ENCODE measurements around the gene ZNF230. TPM values are rescaled to one million over a fixed set of nuclear protein-coding genes. Genes with fewer than 3 reads are reported as not detected.

The ZNF230 gene
- total and polyA plus RNA-seq, 4 donors, result 1.7 to 7.3 (median 4.9) TPM

DNA sequence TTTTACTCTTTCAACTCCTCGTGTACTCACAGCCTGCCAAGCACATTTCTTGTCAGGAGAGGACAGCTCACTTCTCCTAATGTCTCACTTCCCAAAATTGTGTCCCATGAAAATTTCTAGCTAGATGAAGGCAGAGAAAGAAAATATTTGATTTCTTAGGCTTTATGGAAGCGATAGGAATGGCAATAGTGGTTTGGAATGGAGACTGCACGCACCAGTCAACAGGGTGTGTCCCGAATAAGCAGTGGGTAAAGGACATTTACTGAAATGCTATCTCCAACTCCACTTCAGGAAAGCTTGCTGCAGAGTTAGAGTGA lies 22.1 kb downstream of the ZNF230 start:
- ATAC-seq (ENCODE audit: insufficient read depth, low FRiP score) (no peak), DNase-seq (no peak)
- H3K36me3 ChIP-seq (ENCODE audit: control insufficient read depth in 4 of 4, insufficient read depth in 4 of 4, low read length in 4 of 4), result peaks cover 12 to 32% (median 28%) of the 10 kb centered on the region in 4 donors
- peaks cover 0 to 8% (median 0%) of the 10 kb centered on the region in 5 donors for H3K4me1 ChIP-seq (ENCODE audit: control insufficient read depth in 5 of 5, insufficient read depth in 5 of 5, low read length in 5 of 5)
- H3K9me3 ChIP-seq (ENCODE audit: control insufficient read depth in 4 of 4, insufficient read depth in 3 of 4, low read length in 3 of 4), result peaks cover 3 to 21% (median 14%) of the 10 kb centered on the region in 4 donors
- TF ChIP-seq, protein P1, sequence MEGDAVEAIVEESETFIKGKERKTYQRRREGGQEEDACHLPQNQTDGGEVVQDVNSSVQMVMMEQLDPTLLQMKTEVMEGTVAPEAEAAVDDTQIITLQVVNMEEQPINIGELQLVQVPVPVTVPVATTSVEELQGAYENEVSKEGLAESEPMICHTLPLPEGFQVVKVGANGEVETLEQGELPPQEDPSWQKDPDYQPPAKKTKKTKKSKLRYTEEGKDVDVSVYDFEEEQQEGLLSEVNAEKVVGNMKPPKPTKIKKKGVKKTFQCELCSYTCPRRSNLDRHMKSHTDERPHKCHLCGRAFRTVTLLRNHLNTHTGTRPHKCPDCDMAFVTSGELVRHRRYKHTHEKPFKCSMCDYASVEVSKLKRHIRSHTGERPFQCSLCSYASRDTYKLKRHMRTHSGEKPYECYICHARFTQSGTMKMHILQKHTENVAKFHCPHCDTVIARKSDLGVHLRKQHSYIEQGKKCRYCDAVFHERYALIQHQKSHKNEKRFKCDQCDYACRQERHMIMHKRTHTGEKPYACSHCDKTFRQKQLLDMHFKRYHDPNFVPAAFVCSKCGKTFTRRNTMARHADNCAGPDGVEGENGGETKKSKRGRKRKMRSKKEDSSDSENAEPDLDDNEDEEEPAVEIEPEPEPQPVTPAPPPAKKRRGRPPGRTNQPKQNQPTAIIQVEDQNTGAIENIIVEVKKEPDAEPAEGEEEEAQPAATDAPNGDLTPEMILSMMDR (IDR thresholded peaks at IDR 0.05; ENCODE audit: control extremely low read depth, extremely low read depth), result no peak
- 48 to 49% methylated on average over 4 of the region's 4 CpGs for WGBS, 2 donors
- H3K4me3 ChIP-seq, result peak overlapping the region; percentile 80
- H3K27ac ChIP-seq (ENCODE audit: low read depth in 1 of 2, low read length in 1 of 2), result no peak overlapping the region
- peak overlapping the region; percentile 79 to 92 for H3K9ac ChIP-seq (ENCODE audit: insufficient read depth in 1 of 2, low read length in 2 of 2)
- H3K27me3 ChIP-seq (ENCODE audit: control insufficient read depth in 3 of 3, insufficient read depth in 3 of 3, low read length in 2 of 3), result no peaks in the 10 kb centered on the region

DNA sequence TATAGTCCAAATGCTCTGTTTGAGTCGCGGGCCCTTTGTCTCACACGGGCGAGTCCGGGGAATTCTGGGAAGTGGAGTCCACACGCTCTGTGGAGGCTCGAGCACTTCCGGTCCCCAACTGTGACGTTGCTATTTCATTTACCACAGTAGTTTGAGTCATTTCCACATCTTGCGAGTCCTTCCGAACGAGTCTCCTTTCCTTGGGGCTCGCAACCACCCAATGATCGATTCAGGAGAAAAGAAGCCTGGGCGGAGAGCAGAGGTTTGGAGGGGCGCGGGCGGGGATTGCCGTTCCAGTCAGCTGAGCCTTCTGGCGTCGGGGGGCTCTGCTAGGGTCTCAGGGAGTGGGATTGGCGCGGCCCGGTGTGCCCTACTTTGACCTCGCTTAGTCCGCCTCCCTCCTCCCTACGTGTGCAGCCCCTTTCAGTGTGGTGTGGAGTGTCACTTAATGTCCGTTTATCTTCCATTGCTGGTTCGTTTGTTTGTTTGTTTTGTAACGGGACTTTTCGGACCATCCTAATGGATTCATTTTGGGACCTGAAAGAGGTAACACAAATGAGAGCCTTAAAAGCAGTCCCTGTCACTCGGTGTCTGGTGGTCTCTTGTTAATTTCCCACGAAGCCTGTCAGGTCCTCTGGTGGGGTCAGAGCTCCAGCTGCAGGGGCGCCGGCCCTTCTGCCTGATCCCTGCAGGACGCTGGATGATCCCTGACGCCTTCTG lies 22.6 kb downstream of the ZNF230 start, which contains the start of gene ZNF222:
ZNF222 (plus strand) TSS at position 163 of the 720 bp plus-strand sequence; CDS start at position 221, 58 bp downstream.
- 4% methylated on average over 33 to 37 of the region's 37 CpGs for WGBS, 2 donors
- Histone ChIP-seq H3K9ac (ENCODE audit: insufficient read depth in 1 of 2, low read length in 2 of 2) (peak within 1 kb of the TSS; percentile 79 to 92), H3K4me1 (ENCODE audit: control insufficient read depth in 5 of 5, insufficient read depth in 5 of 5, low read length in 5 of 5) (peaks cover 0 to 8% (median 0%) of the 10 kb centered on the region in 5 donors), H3K9me3 (ENCODE audit: control insufficient read depth in 4 of 4, insufficient read depth in 3 of 4, low read length in 3 of 4) (peaks cover 7 to 24% (median 15%) of the 10 kb centered on the region in 4 donors), H3K4me3 (peak within 1 kb of the TSS; percentile 80), H3K27ac (ENCODE audit: low read depth in 1 of 2, low read length in 1 of 2) (peak within 1 kb of the TSS; percentile 29 to 54), H3K27me3 (ENCODE audit: control insufficient read depth in 3 of 3, insufficient read depth in 3 of 3, low read length in 2 of 3) (no peaks in the 10 kb centered on the region), H3K36me3 (ENCODE audit: control insufficient read depth in 4 of 4, insufficient read depth in 4 of 4, low read length in 4 of 4) (peaks cover 12 to 37% (median 32%) of the 10 kb centered on the region in 4 donors)
- TF ChIP-seq, protein P1 (IDR thresholded peaks at IDR 0.05; ENCODE audit: control extremely low read depth, extremely low read depth), result no peak
- ATAC-seq (ENCODE audit: insufficient read depth, low FRiP score), result peak; percentile 95
- peak; percentile 91 to 96 (median 96) for DNase-seq

DNA sequence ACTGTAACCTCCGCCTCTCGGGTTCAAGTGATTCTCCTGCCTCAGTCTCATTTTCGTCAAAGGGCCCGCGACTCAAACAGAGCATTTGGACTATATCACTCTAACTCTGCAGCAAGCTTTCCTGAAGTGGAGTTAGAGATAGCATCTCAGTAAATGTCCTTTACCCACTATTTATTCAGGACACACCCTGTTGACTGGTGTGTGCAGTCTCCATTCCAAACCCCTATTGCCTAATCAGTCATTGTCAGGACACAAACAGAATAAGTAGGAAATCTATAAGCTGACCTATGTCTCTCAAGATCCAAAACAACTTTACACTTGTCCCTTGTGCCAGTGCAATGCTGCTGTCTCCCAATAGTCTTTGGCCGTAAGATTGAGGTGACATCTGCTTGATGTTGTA lies 23.9 kb downstream of the ZNF230 start:
- Histone ChIP-seq H3K36me3 (ENCODE audit: control insufficient read depth in 4 of 4, insufficient read depth in 4 of 4, low read length in 4 of 4) (peaks cover 17 to 48% (median 42%) of the 10 kb centered on the region in 4 donors), H3K4me1 (ENCODE audit: control insufficient read depth in 5 of 5, insufficient read depth in 5 of 5, low read length in 5 of 5) (peaks cover 0 to 8% (median 0%) of the 10 kb centered on the region in 5 donors), H3K4me3 (no peak overlapping the region), H3K9ac (ENCODE audit: insufficient read depth in 1 of 2, low read length in 2 of 2) (no peak overlapping the region), H3K27me3 (ENCODE audit: control insufficient read depth in 3 of 3, insufficient read depth in 3 of 3, low read length in 2 of 3) (no peaks in the 10 kb centered on the region), H3K9me3 (ENCODE audit: control insufficient read depth in 4 of 4, insufficient read depth in 3 of 4, low read length in 3 of 4) (peaks cover 14 to 30% (median 20%) of the 10 kb centered on the region in 4 donors), H3K27ac (ENCODE audit: low read depth in 1 of 2, low read length in 1 of 2) (no peak overlapping the region)
- ATAC-seq (ENCODE audit: insufficient read depth, low FRiP score), result no peak
- DNase-seq, result no peak
- TF ChIP-seq, protein P1 (IDR thresholded peaks at IDR 0.05; ENCODE audit: control extremely low read depth, extremely low read depth), result no peak
- 96 to 98% methylated on average over 6 of the region's 6 CpGs for WGBS, 2 donors

Data from lung (tissue), 12 donors.